Large intestine (tissue), 3 donors: ENCODE data around the gene ADAM19. TPM values are rescaled to one million over a fixed set of nuclear protein-coding genes. Genes with fewer than 3 reads are reported as not detected.

Experiments
- DNase-seq, 2 donors: peaks; one replicate each; pipeline versions ENCODE4 v3.0.0 to v3.0.0-alpha.2; 2013
- H3K27ac ChIP-seq: one replicate; pipeline ENCODE4 v1.5.1; 2013; ENCODE audit warnings: low read length
- H3K27me3 ChIP-seq: 2 replicates; pipeline ENCODE4 v1.6.1; 2013; ENCODE audit warnings: low read length; ENCODE audit not compliant: control insufficient read depth, insufficient read depth
- H3K36me3 ChIP-seq: 2 replicates; pipeline ENCODE4 v1.6.1; 2013; ENCODE audit warnings: low read length; ENCODE audit not compliant: control insufficient read depth, insufficient read depth
- H3K4me1 ChIP-seq: one replicate; pipeline ENCODE4 v1.6.1; 2013; ENCODE audit warnings: low read length; ENCODE audit not compliant: control insufficient read depth, insufficient read depth
- H3K4me3 ChIP-seq: one replicate; pipeline ENCODE4 v1.5.1; 2013; ENCODE audit warnings: low read length
- H3K9me3 ChIP-seq: one replicate; pipeline ENCODE4 v1.6.1; 2013; ENCODE audit warnings: mild to moderate bottlenecking, low read depth, low read length, moderate library complexity; ENCODE audit not compliant: control insufficient read depth
- WGBS: methylation state at CpG from one replicate; pipeline ENCODE4 v1.1.5; 2013; ENCODE audit warnings: low lambda C conversion rate; ENCODE audit not compliant: insufficient coverage; 5-methylcytosine and 5-hydroxymethylcytosine counted together
- polyA plus RNA-seq: library from polyadenylated mRNA; unstranded; fragments of 120-200 nt; gene quantifications from one replicate; pipeline ENCODE4 v1.2.1, GENCODE V29; 2013

Gene ADAM19
- polyA plus RNA-seq, 1 donor, result 13.6 TPM

GRCh38 chr5:157610990-157611389, 35.4 kb upstream of the ADAM19 start:
- no CpG with 5 or more reads among the region's 5 CpGs for WGBS
- no peak overlapping the region for H3K4me3 ChIP-seq
- H3K27ac ChIP-seq, result no peak overlapping the region
- no peaks in the 10 kb centered on the region for H3K4me1 ChIP-seq
- no peak for DNase-seq
- no peaks in the 10 kb centered on the region for H3K36me3 ChIP-seq
- no peaks in the 10 kb centered on the region for H3K9me3 ChIP-seq
- no peaks in the 10 kb centered on the region for H3K27me3 ChIP-seq

DNA sequence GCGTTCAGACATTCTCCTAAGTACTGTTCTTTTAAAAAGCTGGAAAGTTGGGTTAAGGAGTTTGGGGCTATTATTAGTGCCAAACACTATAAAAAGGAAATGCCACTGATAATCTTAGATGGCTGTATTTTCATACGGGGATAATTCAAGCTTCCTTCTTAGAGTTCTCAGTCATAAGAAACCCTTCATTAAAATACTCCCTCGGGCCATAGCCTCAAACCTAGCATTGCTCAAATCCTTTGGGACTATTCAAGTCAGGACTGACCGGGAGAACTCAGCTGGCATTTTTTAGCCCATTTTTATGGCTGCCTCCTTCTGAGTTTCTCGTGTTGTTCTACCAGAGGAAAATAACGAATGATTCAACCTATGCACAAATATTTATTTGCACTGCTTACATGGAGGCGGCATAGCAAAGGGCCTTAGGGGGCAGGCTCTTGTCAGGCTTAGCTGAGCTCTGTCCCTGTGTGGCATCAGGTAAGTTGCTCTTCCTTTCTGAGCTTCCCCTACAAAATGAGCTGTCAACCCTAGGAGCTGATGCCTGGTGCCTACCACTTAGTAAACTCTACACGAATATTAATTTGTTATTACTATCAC, 33.5 kb upstream of the ADAM19 start:
- 95% methylated on average over 3 of the region's 8 CpGs for WGBS
- no peaks in the 10 kb centered on the region for H3K36me3 ChIP-seq
- H3K4me3 ChIP-seq, result no peak overlapping the region
- no peaks in the 10 kb centered on the region for H3K4me1 ChIP-seq
- no peak overlapping the region for H3K27ac ChIP-seq
- no peaks in the 10 kb centered on the region for H3K9me3 ChIP-seq
- H3K27me3 ChIP-seq, result no peaks in the 10 kb centered on the region
- DNase-seq, result no peak

DNA sequence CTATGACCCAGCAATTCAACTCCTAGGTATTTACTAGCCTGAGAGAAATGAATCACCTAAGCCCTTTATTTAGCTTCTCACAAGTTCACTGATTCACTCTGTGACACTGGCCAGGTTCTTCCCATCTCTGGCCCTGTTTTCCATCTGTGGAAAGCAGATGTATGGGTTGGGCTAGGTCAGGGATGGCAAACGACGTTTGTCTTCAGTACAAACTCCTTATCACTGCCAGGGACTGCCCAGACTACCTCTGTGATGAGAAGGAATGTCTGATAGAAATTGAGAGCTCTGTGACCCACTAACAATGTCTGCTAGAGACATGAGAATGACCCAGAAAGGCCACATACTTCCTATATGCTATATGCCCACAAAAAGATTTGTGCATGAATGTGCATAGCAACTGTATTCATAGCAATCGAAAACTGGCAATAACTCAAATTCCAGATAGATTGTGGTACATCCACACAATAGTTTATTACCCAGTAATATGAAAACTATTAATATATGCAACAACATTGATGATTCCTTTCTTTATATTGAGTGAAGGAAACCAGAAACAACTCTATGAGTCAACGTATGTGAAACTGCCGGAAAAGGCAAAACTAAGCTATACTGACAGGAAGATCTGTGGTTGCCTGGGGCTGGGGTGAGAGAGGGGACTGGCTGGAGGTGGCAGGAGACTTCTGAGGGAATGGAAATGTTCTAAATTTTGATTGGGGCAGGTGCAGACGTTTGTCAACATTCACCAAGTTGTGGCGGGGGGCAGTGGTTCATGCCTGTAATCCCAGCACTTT, 32.0 kb upstream of the ADAM19 start:
- Histone ChIP-seq H3K27ac (no peak overlapping the region), H3K4me3 (no peak overlapping the region), H3K27me3 (no peaks in the 10 kb centered on the region), H3K4me1 (no peaks in the 10 kb centered on the region), H3K9me3 (no peaks in the 10 kb centered on the region), H3K36me3 (no peaks in the 10 kb centered on the region)
- no peak for DNase-seq
- no CpG with 5 or more reads among the region's 7 CpGs for WGBS

DNA sequence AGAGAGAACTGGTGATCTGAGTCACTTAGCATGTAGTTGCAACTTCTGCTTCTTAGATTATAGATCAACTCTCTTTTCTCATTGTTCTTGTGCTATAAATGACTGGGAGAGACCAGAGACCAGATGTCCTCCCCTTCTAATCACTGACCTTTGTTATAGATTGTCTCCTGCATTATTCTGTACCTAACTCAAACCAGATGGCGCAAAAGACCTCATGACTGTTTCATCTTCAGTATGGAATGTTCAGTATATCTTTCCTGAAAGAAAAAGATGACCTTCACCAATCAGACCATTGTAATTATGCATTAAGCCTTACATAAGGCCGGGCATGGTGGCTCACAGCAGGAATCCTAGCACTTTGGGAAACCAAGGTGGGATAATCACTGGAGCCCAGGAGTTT, 30.5 kb upstream of the ADAM19 start:
- no peaks in the 10 kb centered on the region for H3K36me3 ChIP-seq
- H3K4me1 ChIP-seq, result no peaks in the 10 kb centered on the region
- H3K27ac ChIP-seq, result no peak overlapping the region
- H3K9me3 ChIP-seq, result no peaks in the 10 kb centered on the region
- no peak overlapping the region for H3K4me3 ChIP-seq
- WGBS, result 50% methylated on average over 1 of the region's 2 CpGs
- no peaks in the 10 kb centered on the region for H3K27me3 ChIP-seq
- no peak for DNase-seq

DNA sequence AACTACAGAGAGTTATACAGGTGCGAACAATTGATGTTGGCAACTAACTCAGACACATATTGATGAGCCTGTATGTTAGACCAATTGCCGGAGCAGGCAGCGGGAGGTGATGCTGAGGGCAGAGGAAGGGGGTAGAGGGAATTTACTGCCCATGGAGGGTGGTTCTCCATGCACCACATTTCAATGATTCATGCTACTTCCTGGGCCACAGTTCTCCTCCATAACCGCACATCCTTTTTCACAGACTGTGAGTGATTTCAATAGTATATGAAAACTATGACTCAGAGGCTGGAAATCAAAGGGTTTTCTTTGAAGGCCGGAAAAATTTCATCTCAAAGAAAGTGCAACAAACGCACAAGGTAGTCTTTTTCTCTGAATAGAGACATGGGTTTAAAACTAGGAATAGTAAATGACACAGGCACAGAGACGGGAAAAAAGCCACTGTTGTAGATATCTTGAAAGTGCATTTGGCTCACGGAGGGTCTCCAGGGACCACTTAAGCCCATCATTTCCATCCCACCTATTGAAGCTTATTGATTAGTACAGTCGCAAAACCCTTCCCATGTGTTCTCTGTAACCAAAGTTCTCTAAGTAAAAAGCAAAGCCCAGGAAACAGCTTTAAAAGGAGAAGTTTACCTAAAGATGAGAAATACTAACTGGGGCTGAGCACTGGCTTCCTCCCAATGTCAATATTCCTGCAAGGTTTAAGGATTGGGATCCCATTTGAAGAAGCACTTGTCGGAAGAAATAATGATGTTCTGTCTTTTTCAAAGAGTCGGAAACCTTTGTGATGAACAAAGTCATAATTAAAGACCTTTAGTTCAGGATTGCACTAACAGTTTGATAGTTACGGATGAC, 28.0 kb upstream of the ADAM19 start:
- H3K4me1 ChIP-seq, result no peaks in the 10 kb centered on the region
- DNase-seq, result no peak
- no peak overlapping the region for H3K27ac ChIP-seq

DNA sequence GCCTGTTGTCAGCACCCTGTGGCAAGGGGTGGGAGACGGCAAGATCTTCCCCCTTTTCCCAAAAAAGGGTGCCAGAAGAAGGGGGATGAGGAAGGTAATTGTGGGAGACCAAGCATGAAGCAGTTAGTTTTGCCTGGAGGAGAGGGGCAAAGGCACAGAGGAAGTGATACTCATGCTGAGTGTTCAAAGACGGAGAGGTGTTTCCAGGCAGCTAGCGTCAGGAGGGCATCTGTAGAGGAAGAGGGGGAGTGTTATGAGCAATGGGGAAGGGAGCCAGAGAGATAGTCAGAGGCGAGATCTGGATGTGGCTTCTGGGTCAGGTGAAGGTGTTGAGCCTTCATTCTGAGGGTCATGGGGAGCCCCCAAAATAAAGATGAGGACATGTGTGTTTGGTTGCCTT, 26.9 kb upstream of the ADAM19 start:
- H3K27me3 ChIP-seq, result no peaks in the 10 kb centered on the region
- WGBS, result 80% methylated on average over 1 of the region's 4 CpGs
- no peak for DNase-seq
- H3K4me3 ChIP-seq, result no peak overlapping the region
- no peaks in the 10 kb centered on the region for H3K36me3 ChIP-seq
- H3K9me3 ChIP-seq, result no peaks in the 10 kb centered on the region
- no peak overlapping the region for H3K27ac ChIP-seq
- no peaks in the 10 kb centered on the region for H3K4me1 ChIP-seq

More for the DNA sequence above, 28.0 kb upstream of the ADAM19 start:
- Histone ChIP-seq H3K4me3 (no peak overlapping the region), H3K27me3 (no peaks in the 10 kb centered on the region), H3K9me3 (no peaks in the 10 kb centered on the region), H3K36me3 (no peaks in the 10 kb centered on the region)
- WGBS, result 100% methylated on average over 4 of the region's 12 CpGs

DNA sequence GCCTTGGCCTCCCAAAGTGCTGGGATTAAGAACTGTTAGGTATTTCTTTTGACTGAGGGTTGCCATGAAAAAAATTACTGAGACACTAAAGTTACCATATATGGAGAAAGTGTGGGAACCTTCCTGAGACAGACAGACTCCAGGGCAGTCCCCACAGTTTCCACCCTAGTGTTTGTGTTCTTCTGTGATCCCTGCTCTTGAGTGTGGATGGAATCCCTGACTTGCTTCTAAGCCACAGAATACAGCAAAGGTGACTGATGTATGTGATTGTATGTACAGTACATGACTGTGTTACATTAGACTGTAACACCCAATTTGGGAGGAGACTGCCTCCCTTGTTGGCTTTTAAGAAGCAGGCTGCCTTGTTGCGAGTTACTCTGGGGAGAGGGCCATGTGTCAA, 24.7 kb upstream of the ADAM19 start:
- Histone ChIP-seq H3K9me3 (no peaks in the 10 kb centered on the region), H3K4me3 (no peak overlapping the region), H3K27ac (no peak overlapping the region), H3K27me3 (no peaks in the 10 kb centered on the region), H3K4me1 (no peaks in the 10 kb centered on the region), H3K36me3 (no peaks in the 10 kb centered on the region)
- no peak for DNase-seq
- no CpG with 5 or more reads among the region's 1 CpG for WGBS

GRCh38 chr5:157599565-157599964, 24.0 kb upstream of the ADAM19 start:
- Histone ChIP-seq H3K9me3 (no peaks in the 10 kb centered on the region), H3K4me3 (no peak overlapping the region), H3K27ac (no peak overlapping the region), H3K36me3 (no peaks in the 10 kb centered on the region), H3K4me1 (no peaks in the 10 kb centered on the region), H3K27me3 (no peaks in the 10 kb centered on the region)
- 93% methylated on average over 3 of the region's 3 CpGs for WGBS
- DNase-seq, result no peak

GRCh38 chr5:157598350-157598936, 22.9 kb upstream of the ADAM19 start:
- H3K9me3 ChIP-seq, result no peaks in the 10 kb centered on the region
- H3K4me1 ChIP-seq, result peaks cover 5% of the 10 kb centered on the region
- DNase-seq, result no peak
- H3K36me3 ChIP-seq, result no peaks in the 10 kb centered on the region
- no peak overlapping the region for H3K4me3 ChIP-seq
- no peak overlapping the region for H3K27ac ChIP-seq
- H3K27me3 ChIP-seq, result no peaks in the 10 kb centered on the region
- no CpG with 5 or more reads among the region's 2 CpGs for WGBS

GRCh38 chr5:157597277-157597676, 21.7 kb upstream of the ADAM19 start:
- Histone ChIP-seq H3K4me1 (peaks cover 6% of the 10 kb centered on the region), H3K36me3 (no peaks in the 10 kb centered on the region), H3K9me3 (no peaks in the 10 kb centered on the region), H3K27me3 (no peaks in the 10 kb centered on the region), H3K27ac (no peak overlapping the region), H3K4me3 (no peak overlapping the region)
- DNase-seq, result no peak
- WGBS, result no CpG with 5 or more reads among the region's 1 CpG
